ENCODE measurements around the gene DOCK9.

DNA sequence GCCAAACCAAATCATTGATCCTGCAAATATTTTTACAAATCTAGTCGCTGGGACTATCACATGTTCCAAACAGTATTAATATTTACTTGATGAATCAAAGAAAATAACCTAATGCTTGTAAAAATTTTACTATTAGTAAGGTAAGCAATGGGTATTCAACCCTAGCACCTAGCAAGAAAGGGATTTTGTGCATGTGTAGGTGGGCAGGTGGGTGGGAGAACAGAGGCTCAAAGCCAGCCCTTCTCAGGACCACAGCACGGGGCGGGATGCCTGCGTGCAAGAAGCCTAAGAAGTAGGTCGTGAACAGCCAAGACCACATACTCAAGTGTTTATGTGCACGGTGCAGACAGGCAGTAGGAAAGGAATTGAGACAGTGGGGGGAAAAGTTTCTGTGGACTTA lies 26.6 kb downstream of the DOCK9 start:
- no peak for TF ChIP-seq POLR2AphosphoS5 (IDR thresholded peaks at IDR 0.05; ENCODE audit: low read depth, low read length)
- TF ChIP-seq, protein P1, sequence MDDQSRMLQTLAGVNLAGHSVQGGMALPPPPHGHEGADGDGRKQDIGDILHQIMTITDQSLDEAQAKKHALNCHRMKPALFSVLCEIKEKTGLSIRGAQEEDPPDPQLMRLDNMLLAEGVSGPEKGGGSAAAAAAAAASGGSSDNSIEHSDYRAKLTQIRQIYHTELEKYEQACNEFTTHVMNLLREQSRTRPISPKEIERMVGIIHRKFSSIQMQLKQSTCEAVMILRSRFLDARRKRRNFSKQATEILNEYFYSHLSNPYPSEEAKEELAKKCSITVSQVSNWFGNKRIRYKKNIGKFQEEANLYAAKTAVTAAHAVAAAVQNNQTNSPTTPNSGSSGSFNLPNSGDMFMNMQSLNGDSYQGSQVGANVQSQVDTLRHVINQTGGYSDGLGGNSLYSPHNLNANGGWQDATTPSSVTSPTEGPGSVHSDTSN (IDR thresholded peaks at IDR 0.05) = no peak
- TF ChIP-seq, protein P2, sequence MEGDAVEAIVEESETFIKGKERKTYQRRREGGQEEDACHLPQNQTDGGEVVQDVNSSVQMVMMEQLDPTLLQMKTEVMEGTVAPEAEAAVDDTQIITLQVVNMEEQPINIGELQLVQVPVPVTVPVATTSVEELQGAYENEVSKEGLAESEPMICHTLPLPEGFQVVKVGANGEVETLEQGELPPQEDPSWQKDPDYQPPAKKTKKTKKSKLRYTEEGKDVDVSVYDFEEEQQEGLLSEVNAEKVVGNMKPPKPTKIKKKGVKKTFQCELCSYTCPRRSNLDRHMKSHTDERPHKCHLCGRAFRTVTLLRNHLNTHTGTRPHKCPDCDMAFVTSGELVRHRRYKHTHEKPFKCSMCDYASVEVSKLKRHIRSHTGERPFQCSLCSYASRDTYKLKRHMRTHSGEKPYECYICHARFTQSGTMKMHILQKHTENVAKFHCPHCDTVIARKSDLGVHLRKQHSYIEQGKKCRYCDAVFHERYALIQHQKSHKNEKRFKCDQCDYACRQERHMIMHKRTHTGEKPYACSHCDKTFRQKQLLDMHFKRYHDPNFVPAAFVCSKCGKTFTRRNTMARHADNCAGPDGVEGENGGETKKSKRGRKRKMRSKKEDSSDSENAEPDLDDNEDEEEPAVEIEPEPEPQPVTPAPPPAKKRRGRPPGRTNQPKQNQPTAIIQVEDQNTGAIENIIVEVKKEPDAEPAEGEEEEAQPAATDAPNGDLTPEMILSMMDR (IDR thresholded peaks at IDR 0.05) = no peak
- TF ChIP-seq, protein P3, sequence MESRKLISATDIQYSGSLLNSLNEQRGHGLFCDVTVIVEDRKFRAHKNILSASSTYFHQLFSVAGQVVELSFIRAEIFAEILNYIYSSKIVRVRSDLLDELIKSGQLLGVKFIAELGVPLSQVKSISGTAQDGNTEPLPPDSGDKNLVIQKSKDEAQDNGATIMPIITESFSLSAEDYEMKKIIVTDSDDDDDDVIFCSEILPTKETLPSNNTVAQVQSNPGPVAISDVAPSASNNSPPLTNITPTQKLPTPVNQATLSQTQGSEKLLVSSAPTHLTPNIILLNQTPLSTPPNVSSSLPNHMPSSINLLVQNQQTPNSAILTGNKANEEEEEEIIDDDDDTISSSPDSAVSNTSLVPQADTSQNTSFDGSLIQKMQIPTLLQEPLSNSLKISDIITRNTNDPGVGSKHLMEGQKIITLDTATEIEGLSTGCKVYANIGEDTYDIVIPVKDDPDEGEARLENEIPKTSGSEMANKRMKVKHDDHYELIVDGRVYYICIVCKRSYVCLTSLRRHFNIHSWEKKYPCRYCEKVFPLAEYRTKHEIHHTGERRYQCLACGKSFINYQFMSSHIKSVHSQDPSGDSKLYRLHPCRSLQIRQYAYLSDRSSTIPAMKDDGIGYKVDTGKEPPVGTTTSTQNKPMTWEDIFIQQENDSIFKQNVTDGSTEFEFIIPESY (IDR thresholded peaks at IDR 0.05; ENCODE audit: borderline replicate concordance, low read depth) = no peak
- no peak for TF ChIP-seq GABPA (IDR thresholded peaks at IDR 0.05; ENCODE audit: low read depth)
- TF ChIP-seq FOXM1 (IDR thresholded peaks at IDR 0.05; ENCODE audit: low read depth) = no peak

Data from SK-N-SH (cell line).